Mammary epithelial cell (primary cell): ENCODE data around the gene TMEM82.

Experiments used
- CTCF ChIP-seq, 2 donors: IDR thresholded peaks in 1 of 2; conservative IDR thresholded peaks in 1 of 2; 2 replicates each; pipeline ENCODE4 v1.5.1; 2011 to 2012; ENCODE audit warnings: inconsistent platforms in 2 of 2, low read length in 2 of 2, mild to moderate bottlenecking in 2 of 2, control low read depth in 1 of 2, low read depth in 1 of 2; ENCODE audit not compliant: insufficient read depth in 1 of 2; ENCODE audit errors: extremely low read depth in 1 of 2
- EZH2 ChIP-seq: IDR thresholded peaks from 2 replicates; pipeline ENCODE4 v1.6.1; 2012; ENCODE audit warnings: low read length, inconsistent platforms, borderline replicate concordance

DNA sequence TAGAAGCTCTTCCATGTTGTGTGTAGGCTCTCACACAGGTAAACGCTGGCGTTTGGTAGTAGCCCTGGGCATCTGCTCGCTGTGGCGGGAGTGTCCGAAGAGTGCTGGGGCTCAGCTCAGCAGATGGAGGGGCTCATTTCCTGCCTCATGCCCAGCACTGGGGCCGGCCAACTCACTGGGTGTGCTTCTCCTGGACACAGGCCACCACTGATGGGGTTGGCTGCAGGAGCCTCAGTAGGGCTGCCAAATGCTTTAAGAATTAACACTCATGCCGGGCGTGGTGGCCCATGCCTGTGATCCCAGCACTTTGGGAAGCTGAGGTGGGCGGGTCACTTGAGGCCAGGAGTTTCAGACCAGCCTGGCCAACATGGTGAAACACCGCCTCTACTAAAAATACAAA lies 44.3 kb downstream of the TMEM82 start:
- no peak for TF ChIP-seq CTCF (conservative IDR thresholded peaks at IDR 0.05 in 1 of 2, IDR thresholded peaks at IDR 0.05 in 1 of 2; ENCODE audit: extremely low read depth in 1 of 2, insufficient read depth in 1 of 2, low read depth in 1 of 2, low read length in 2 of 2)
- TF ChIP-seq EZH2, result no peak
